CD4-positive, alpha-beta T cell (primary cell): ENCODE measurements around the gene PRKN. TPM values are rescaled to one million over a fixed set of nuclear protein-coding genes. Genes with fewer than 3 reads are reported as not detected.

Experiments used
- ATAC-seq: fragments of 200-7000 bp; cut with Tn5 transposase; one replicate; pipeline ENCODE4 v1.10.0; 2022; ENCODE audit warnings: mild to moderate bottlenecking; ENCODE audit not compliant: poor library complexity
- CTCF ChIA-PET: fragments of 350-600 bp; sonication (Branson Sonifier 250); formaldehyde crosslinking; loops from one replicate; lab custom pipeline; 2021; ENCODE audit warnings: antibody characterized with exemption, inconsistent platforms; lab: Charles Lee
- POLR2A ChIA-PET: fragments of 350-600 bp; sonication (Branson Sonifier 250); formaldehyde crosslinking; loops from one replicate; lab custom pipeline; 2021; ENCODE audit warnings: antibody characterized with exemption, inconsistent platforms; lab: Charles Lee
- DNase-seq, 14 experiments: peaks; one replicate each; pipeline ENCODE4 v3.0.0-alpha.2; 2013 to 2020; ENCODE audit warnings: mixed read lengths in 2 of 14
- H3K27ac ChIP-seq, 2 donors: one replicate each; pipeline versions ENCODE4 v1.5.1 to v1.7.0; 2013; ENCODE audit warnings: low read length in 2 of 2, low read depth in 1 of 2, mild to moderate bottlenecking in 1 of 2
- H3K27me3 ChIP-seq, 2 experiments: 1 replicate in 1 of 2; 2 replicates in 1 of 2; pipeline versions ENCODE4 v1.6.1 to v1.7.0; 2013; ENCODE audit warnings: low read length in 2 of 2, control low read depth in 1 of 2, mild to moderate bottlenecking in 1 of 2, moderate library complexity in 1 of 2; ENCODE audit not compliant: insufficient read depth in 2 of 2, control insufficient read depth in 1 of 2
- H3K36me3 ChIP-seq: one replicate; pipeline ENCODE4 v1.6.1; 2013; ENCODE audit warnings: low read length, control low read depth; ENCODE audit not compliant: insufficient read depth
- H3K4me1 ChIP-seq: one replicate; pipeline ENCODE4 v1.6.1; 2013; ENCODE audit warnings: low read length, control low read depth; ENCODE audit not compliant: insufficient read depth
- H3K4me3 ChIP-seq: one replicate; pipeline ENCODE4 v1.5.1; 2013; ENCODE audit warnings: mild to moderate bottlenecking, low read length, moderate library complexity
- H3K9me3 ChIP-seq, 2 experiments: 1 replicate in 1 of 2; 2 replicates in 1 of 2; pipeline versions ENCODE4 v1.6.1 to v1.7.0; 2013; ENCODE audit warnings: low read length in 2 of 2, mild to moderate bottlenecking in 2 of 2, control low read depth in 1 of 2, moderate library complexity in 1 of 2; ENCODE audit not compliant: control insufficient read depth in 1 of 2, insufficient read depth in 1 of 2
- H3K27ac Mint-ChIP-seq: one replicate; pipeline ENCODE4 v1.8.0; 2020; ENCODE audit warnings: mixed read lengths
- H3K27me3 Mint-ChIP-seq: one replicate; pipeline ENCODE4 v1.8.0; 2021; ENCODE audit warnings: mixed read lengths
- H3K36me3 Mint-ChIP-seq: one replicate; pipeline ENCODE4 v1.8.0; 2021; ENCODE audit warnings: low read depth, mixed read lengths
- H3K4me1 Mint-ChIP-seq: one replicate; pipeline ENCODE4 v1.8.0; 2021; ENCODE audit warnings: low read depth, mixed read lengths
- H3K4me3 Mint-ChIP-seq: one replicate; pipeline ENCODE4 v1.8.0; 2020; ENCODE audit warnings: mild to moderate bottlenecking, mixed read lengths
- H3K9me3 Mint-ChIP-seq: one replicate; pipeline ENCODE4 v1.8.0; 2020; ENCODE audit warnings: mixed read lengths
- CTCF ChIP-seq: fragments of 200-600 bp; IDR thresholded peaks from one replicate; pipeline ENCODE4 v1.8.0; 2022; ENCODE audit warnings: antibody characterized with exemption, mild to moderate bottlenecking
- intact Hi-C, 2 experiments: fragments of 100-400 bp; cut with DNase I in 1 of 2; cut with micrococcal nuclease in 1 of 2; formaldehyde crosslinking; loops; one replicate each; pipeline versions ENCODE4 v1.15.1 to v1.9.0; 2023 to 2025; cut with DNase I, micrococcal nuclease
- total RNA-seq, 174 experiments: library from RNA in 2 of 174; stranded (reverse) in 2 of 174; gene quantifications; one replicate each; pipeline ENCODE4 v1.2.3 and lab custom pipeline; 2021 to 2026

PRKN gene
- total RNA-seq, 2 experiments from 2014 or later, result 5.2 to 5.4 TPM

DNA sequence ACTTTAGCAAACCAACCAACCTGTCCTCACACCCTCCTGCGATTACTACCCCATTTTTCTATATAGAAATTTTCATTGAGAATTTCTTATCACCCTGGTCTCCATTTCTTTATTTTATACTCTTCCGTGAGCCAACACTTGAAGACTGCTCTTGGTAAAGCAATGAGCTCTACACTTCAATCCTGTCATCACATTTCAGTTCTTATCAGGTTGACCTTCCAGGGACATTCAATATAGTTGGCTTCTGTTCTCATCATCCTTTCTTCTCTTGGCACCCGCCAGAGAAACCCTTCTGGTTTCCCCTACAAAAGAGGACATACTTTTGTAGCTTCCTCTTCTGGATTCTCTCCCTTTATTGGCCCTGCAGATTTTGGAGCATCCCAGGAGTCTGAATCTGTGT is 279.3 kb downstream of the PRKN start:
- intact Hi-C loops, result no loop called here
- Mint-ChIP-seq H3K4me3 (no peak overlapping the region), H3K4me1 (no peaks in the 10 kb centered on the region), H3K27ac (no peak overlapping the region), H3K27me3 (no peaks in the 10 kb centered on the region), H3K36me3 (peaks cover 27% of the 10 kb centered on the region), H3K9me3 (peaks cover 4% of the 10 kb centered on the region)
- Histone ChIP-seq H3K4me3 (no peak overlapping the region), H3K27ac (no peak overlapping the region), H3K36me3 (no peaks in the 10 kb centered on the region), H3K4me1 (no peaks in the 10 kb centered on the region), H3K9me3 (no peaks in the 10 kb centered on the region), H3K27me3 (no peaks in the 10 kb centered on the region)
- TF ChIP-seq CTCF, result no peak
- ATAC-seq, result no peak
- DNase-seq, result no peak
- ChIA-PET POLR2A (no interaction called here), CTCF (no interaction called here)

DNA sequence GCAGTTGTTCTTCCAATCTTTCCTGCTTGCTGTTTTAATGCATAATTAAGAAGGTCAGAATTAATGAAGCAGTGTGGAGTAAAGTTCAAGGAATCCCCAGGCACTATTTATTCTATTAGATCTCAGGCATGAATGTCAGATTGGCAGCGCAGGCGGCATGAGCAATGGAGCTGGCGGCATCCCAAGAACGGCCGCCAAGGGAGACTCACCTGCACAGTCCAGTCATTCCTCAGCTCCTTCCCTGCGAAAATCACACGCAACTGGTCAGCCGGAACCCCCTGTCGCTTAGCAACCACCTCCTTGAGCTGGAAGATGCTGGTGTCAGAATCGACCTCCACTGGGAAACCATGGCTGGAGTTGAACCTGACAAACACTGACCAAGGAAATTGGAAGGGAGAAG is 284.5 kb downstream of the PRKN start:
- Histone ChIP-seq H3K4me1 (no peaks in the 10 kb centered on the region), H3K27me3 (no peaks in the 10 kb centered on the region), H3K27ac (no peak overlapping the region), H3K4me3 (no peak overlapping the region), H3K36me3 (no peaks in the 10 kb centered on the region), H3K9me3 (peaks cover 8 to 12% of the 10 kb centered on the region in 2 experiments)
- ChIA-PET POLR2A (no interaction called here), CTCF (no interaction called here)
- peaks cover 13% of the 10 kb centered on the region for H3K9me3 Mint-ChIP-seq
- H3K4me3 Mint-ChIP-seq, result no peak overlapping the region
- no peak for TF ChIP-seq CTCF
- peaks cover 62% of the 10 kb centered on the region for H3K36me3 Mint-ChIP-seq
- no peak for DNase-seq
- no peak for ATAC-seq
- no peak overlapping the region for H3K27ac Mint-ChIP-seq
- intact Hi-C loops, result no loop called here
- H3K4me1 Mint-ChIP-seq, result no peaks in the 10 kb centered on the region
- no peaks in the 10 kb centered on the region for H3K27me3 Mint-ChIP-seq

DNA sequence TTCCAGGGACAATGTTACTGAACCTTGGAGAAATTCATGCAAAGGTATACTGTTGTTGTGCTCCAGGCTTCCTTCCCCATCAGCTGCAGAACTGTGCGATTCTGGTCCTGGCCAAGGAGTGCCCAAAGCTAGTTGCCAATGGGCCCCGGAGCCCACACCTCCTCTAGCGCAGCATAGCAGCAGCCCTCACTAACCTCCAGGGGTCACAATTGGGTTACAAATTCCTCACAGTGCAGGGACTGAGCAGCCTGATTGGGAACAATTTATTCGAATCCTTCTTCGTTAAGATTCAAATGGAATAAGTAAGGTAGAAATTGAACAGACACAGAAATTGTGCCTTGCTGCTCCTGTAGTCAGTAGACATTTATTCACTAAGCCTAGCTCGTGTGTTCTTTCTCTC is 284.9 kb downstream of the PRKN start:
- H3K27ac Mint-ChIP-seq, result no peak overlapping the region
- H3K27me3 ChIP-seq, result no peaks in the 10 kb centered on the region
- no peak for DNase-seq
- no peaks in the 10 kb centered on the region for H3K4me1 ChIP-seq
- H3K36me3 Mint-ChIP-seq, result peaks cover 63% of the 10 kb centered on the region
- H3K9me3 ChIP-seq, result peaks cover 8 to 12% of the 10 kb centered on the region in 2 experiments
- no peak overlapping the region for H3K4me3 Mint-ChIP-seq
- TF ChIP-seq CTCF, result no peak
- no peaks in the 10 kb centered on the region for H3K36me3 ChIP-seq
- POLR2A ChIA-PET, result no interaction called here
- ATAC-seq, result no peak
- CTCF ChIA-PET, result no interaction called here
- H3K9me3 Mint-ChIP-seq, result peaks cover 17% of the 10 kb centered on the region
- no peaks in the 10 kb centered on the region for H3K4me1 Mint-ChIP-seq
- no peak overlapping the region for H3K27ac ChIP-seq
- H3K27me3 Mint-ChIP-seq, result no peaks in the 10 kb centered on the region
- no peak overlapping the region for H3K4me3 ChIP-seq
- intact Hi-C loops, result no loop called here
